Kidney epithelial cell (primary cell): Measurements from ENCODE around the gene RNF14. TPM values are rescaled to one million over a fixed set of nuclear protein-coding genes. Genes with fewer than 3 reads are reported as not detected.
"Not testable (repeated sequence)": the region's sequence is repeated elsewhere in the genome, so short reads cannot be mapped to it uniquely, and the experiment has no call there.

Source experiments
- DNase-seq: peaks from one replicate; pipeline ENCODE4 v3.0.0-alpha.2; 2010; ENCODE audit warnings: low read depth
- H3K27me3 ChIP-seq: 2 replicates; pipeline ENCODE4 v1.6.0; 2011; ENCODE audit warnings: low read length; ENCODE audit not compliant: control insufficient read depth, insufficient read depth
- H3K36me3 ChIP-seq: 2 replicates; pipeline ENCODE4 v1.5.1; 2011; ENCODE audit warnings: low read length; ENCODE audit not compliant: control insufficient read depth, insufficient read depth
- H3K4me3 ChIP-seq: 2 replicates; pipeline ENCODE4 v1.5.1; 2011; ENCODE audit warnings: low read depth, mild to moderate bottlenecking, control low read depth, low read length
- CTCF ChIP-seq: IDR thresholded peaks from 2 replicates; pipeline ENCODE4 v1.5.1; 2011; ENCODE audit warnings: mild to moderate bottlenecking, moderate library complexity, low read length, control low read depth, inconsistent platforms; ENCODE audit not compliant: insufficient read depth, poor library complexity, severe bottlenecking
- total RNA-seq: library from RNA; depleted of rRNA; stranded (reverse); fragments of >200 nt; gene quantifications from 2 replicates; pipeline ENCODE4 v1.2.3, GENCODE V29; 2015

The RNF14 gene
- 68.8 and 95.9 TPM in 2 replicates for total RNA-seq

GRCh38 chr5:141968914-141969608, at the start of gene RNF14:
Gene RNF14 (plus strand): TSS chr5:141969105. CDS start chr5:141973589, 4,484 bp downstream.
- Histone ChIP-seq H3K4me3 (peak within 1 kb of the TSS; percentile 82), H3K36me3 (no peaks in the 10 kb centered on the region), H3K27me3 (no peaks in the 10 kb centered on the region)
- peak; percentile 59 for DNase-seq
- peak; percentile 73 for TF ChIP-seq CTCF

- no peak for TF ChIP-seq CTCF
- H3K36me3 ChIP-seq, result no peaks in the 10 kb centered on the region
- H3K27me3 ChIP-seq, result peaks cover 3% of the 10 kb centered on the region
- H3K4me3 ChIP-seq, result no peak overlapping the region
- no peak for DNase-seq
Observed at GRCh38 chr5:141919218-141920119, 49.4 kb upstream of the RNF14 start.

- DNase-seq, result no peak
- Histone ChIP-seq H3K27me3 (peaks cover 3% of the 10 kb centered on the region), H3K4me3 (no peak overlapping the region), H3K36me3 (peaks cover 2% of the 10 kb centered on the region)
- TF ChIP-seq CTCF, result no peak
Observed at GRCh38 chr5:141920771-141921170, 48.1 kb upstream of the RNF14 start.

GRCh38 chr5:141922827-141923447, 46.0 kb upstream of the RNF14 start:
- H3K36me3 ChIP-seq, H3K27me3 ChIP-seq, DNase-seq: not testable (repeated sequence)
- H3K4me3 ChIP-seq, result peak overlapping the region; percentile 73

GRCh38 chr5:141923448-141924313, 45.2 kb upstream of the RNF14 start, which contains the start of gene DELE1:
Gene DELE1 (plus strand): TSS chr5:141923871. CDS start chr5:141923942, 71 bp downstream.
- Histone ChIP-seq H3K36me3 (peaks cover 4% of the 10 kb centered on the region), H3K4me3 (peak within 1 kb of the TSS; percentile 73), H3K27me3 (no peaks in the 10 kb centered on the region)
- peak; percentile 67 for DNase-seq
- TF ChIP-seq CTCF, result no peak
